IMR-90 (cell line): ENCODE results near the gene TSKS. TPM values are rescaled to one million over a fixed set of nuclear protein-coding genes. Genes with fewer than 3 reads are reported as not detected.

Experiments
- ATAC-seq: fragments of 200-7000 bp; cut with Tn5 transposase; 2 replicates; pipeline ENCODE4 v1.9.1; 2020; ENCODE audit warnings: low read depth, mild to moderate bottlenecking, moderate library complexity
- BruUV-seq: library from RNA; stranded (reverse); fragments of 400-500 nt; replicated peaks from 2 replicates; lab custom pipeline; 2021; lab: Mats Ljungman, UMichigan
- CTCF ChIA-PET: fragments of 300-600 bp; formaldehyde crosslinking; extraction: SDS; loops from one replicate; lab custom pipeline; 2021; ENCODE audit warnings: antibody characterized with exemption; lab: Yijun Ruan, JAX
- POLR2A ChIA-PET: fragments of 300-600 bp; sonication (Branson Sonifier 250); formaldehyde crosslinking; loops from one replicate; lab custom pipeline; 2022; ENCODE audit warnings: antibody characterized with exemption; ENCODE audit not compliant: unreplicated experiment; lab: Charles Lee
- DNase-seq: peaks from one replicate; pipeline ENCODE4 v3.0.0; 2013
- H2AFZ ChIP-seq: replicated peaks from 2 replicates; pipeline ENCODE3; 2013; ENCODE audit warnings: low read length, mild to moderate bottlenecking; ENCODE audit not compliant: poor library complexity
- H2AK5ac ChIP-seq: 2 replicates; pipeline ENCODE4 v1.6.1; 2013; ENCODE audit warnings: low read depth, low read length, inconsistent platforms
- H2AK9ac ChIP-seq: replicated peaks from 2 replicates; pipeline ENCODE3; 2013; ENCODE audit warnings: mild to moderate bottlenecking, low read depth, low read length, moderate library complexity; ENCODE audit not compliant: poor library complexity
- H2BK120ac ChIP-seq: 2 replicates; pipeline ENCODE4 v1.6.1; 2013; ENCODE audit warnings: low read depth, low read length, inconsistent platforms
- H2BK15ac ChIP-seq: 3 replicates; pipeline ENCODE4 v1.6.1; 2013; ENCODE audit warnings: low read depth, low read length, inconsistent platforms
- H2BK20ac ChIP-seq: 2 replicates; pipeline ENCODE4 v1.6.1; 2013; ENCODE audit warnings: low read depth, mild to moderate bottlenecking, inconsistent platforms, low read length, moderate library complexity
- H2BK5ac ChIP-seq: 2 replicates; pipeline ENCODE4 v1.6.1; 2013; ENCODE audit warnings: mild to moderate bottlenecking, low read depth, low read length, inconsistent platforms; ENCODE audit not compliant: poor library complexity, severe bottlenecking
- H3K14ac ChIP-seq: replicated peaks from 2 replicates; pipeline ENCODE4 v1.6.1; 2013; ENCODE audit warnings: low read depth, low read length, inconsistent platforms
- H3K18ac ChIP-seq: 2 replicates; pipeline ENCODE4 v1.6.1; 2013; ENCODE audit warnings: low read depth, low read length, control low read depth
- H3K23ac ChIP-seq: 2 replicates; pipeline ENCODE4 v1.6.1; 2013; ENCODE audit warnings: low read depth, low read length, inconsistent platforms
- H3K27ac ChIP-seq: 2 replicates; pipeline ENCODE4 v1.5.1; 2013; ENCODE audit warnings: mild to moderate bottlenecking, control low read depth, low read length; ENCODE audit not compliant: insufficient read depth
- H3K27me3 ChIP-seq: 2 replicates; pipeline ENCODE4 v1.6.1; 2013; ENCODE audit warnings: low read length; ENCODE audit not compliant: control insufficient read depth, insufficient read depth
- H3K36me3 ChIP-seq: 2 replicates; pipeline ENCODE4 v1.6.1; 2013; ENCODE audit warnings: low read length, mixed read lengths; ENCODE audit not compliant: control insufficient read depth, insufficient read depth
- H3K4ac ChIP-seq: 2 replicates; pipeline ENCODE4 v1.6.1; 2013; ENCODE audit warnings: low read depth, low read length, inconsistent platforms
- H3K4me1 ChIP-seq: 2 replicates; pipeline ENCODE4 v1.6.1; 2013; ENCODE audit warnings: low read length, mixed read lengths; ENCODE audit not compliant: control insufficient read depth, insufficient read depth
- H3K4me2 ChIP-seq: 2 replicates; pipeline ENCODE4 v1.6.1; 2013; ENCODE audit warnings: low read depth, mild to moderate bottlenecking, control low read depth, low read length, moderate library complexity
- H3K4me3 ChIP-seq: 2 replicates; pipeline ENCODE4 v1.5.1; 2013; ENCODE audit warnings: low read depth, mild to moderate bottlenecking, control low read depth, low read length, moderate library complexity; ENCODE audit not compliant: insufficient read depth
- H3K56ac ChIP-seq: 2 replicates; pipeline ENCODE4 v1.6.1; 2013; ENCODE audit warnings: low read length, inconsistent platforms; ENCODE audit not compliant: insufficient read depth; ENCODE audit errors: extremely low read depth
- H3K79me1 ChIP-seq, 2 experiments: 2 replicates each; pipeline ENCODE4 v1.6.1; 2013; ENCODE audit warnings: low read length in 2 of 2, inconsistent platforms in 1 of 2, low read depth in 1 of 2
- H3K9ac ChIP-seq: 2 replicates; pipeline ENCODE4 v1.6.1; 2013; ENCODE audit warnings: low read depth, low read length, control low read depth
- H3K9me1 ChIP-seq: 2 replicates; pipeline ENCODE4 v1.6.1; 2013; ENCODE audit warnings: low read length, inconsistent platforms; ENCODE audit not compliant: insufficient read depth
- H3K9me3 ChIP-seq: 2 replicates; pipeline ENCODE4 v1.6.1; 2013; ENCODE audit warnings: low read length; ENCODE audit not compliant: control insufficient read depth, insufficient read depth
- H4K20me1 ChIP-seq: 2 replicates; pipeline ENCODE4 v1.6.1; 2013; ENCODE audit warnings: low read length, inconsistent platforms; ENCODE audit not compliant: insufficient read depth
- H4K5ac ChIP-seq: 2 replicates; pipeline ENCODE4 v1.6.1; 2013; ENCODE audit warnings: mild to moderate bottlenecking, low read depth, low read length, control low read depth
- H4K8ac ChIP-seq, 2 experiments: 2 replicates each; pipeline ENCODE4 v1.6.1; 2013; ENCODE audit warnings: low read depth in 2 of 2, low read length in 2 of 2, control low read depth in 1 of 2, inconsistent platforms in 1 of 2
- H4K91ac ChIP-seq: 2 replicates; pipeline ENCODE4 v1.6.1; 2013; ENCODE audit warnings: low read depth, low read length, inconsistent platforms; ENCODE audit not compliant: insufficient read depth
- BHLHE40 ChIP-seq: fragments of 150-350 bp; IDR thresholded peaks from 2 replicates; pipeline ENCODE4 v1.6.1; 2016; ENCODE audit warnings: mild to moderate bottlenecking, low read depth, low read length
- CEBPB ChIP-seq: IDR thresholded peaks from 2 replicates; pipeline ENCODE4 v1.6.1; 2012; ENCODE audit warnings: low read depth, low read length, improper control_type of control experiment
- FOS ChIP-seq: fragments of 150-350 bp; IDR thresholded peaks from 2 replicates; pipeline ENCODE4 v1.6.1; 2016; ENCODE audit warnings: low read depth, low read length
- MAZ ChIP-seq: IDR thresholded peaks from 2 replicates; pipeline ENCODE4 v1.6.1; 2012; ENCODE audit warnings: low read depth, mild to moderate bottlenecking, low read length, improper control_type of control experiment, moderate library complexity, borderline replicate concordance
- MXI1 ChIP-seq: IDR thresholded peaks from 2 replicates; pipeline ENCODE4 v1.6.1; 2012; ENCODE audit warnings: low read depth, mild to moderate bottlenecking, low read length, moderate library complexity, borderline replicate concordance
- NFE2L2 ChIP-seq: fragments of 150-350 bp; IDR thresholded peaks from 2 replicates; pipeline ENCODE4 v1.6.1; 2016; ENCODE audit warnings: low read depth, mild to moderate bottlenecking, low read length
- POLR2A ChIP-seq: IDR thresholded peaks from 2 replicates; pipeline ENCODE4 v1.6.1; 2012; ENCODE audit warnings: mild to moderate bottlenecking, low read depth, low read length
- RAD21 ChIP-seq: IDR thresholded peaks from 2 replicates; pipeline ENCODE4 v1.6.1; 2012; ENCODE audit warnings: low read length, improper control_type of control experiment
- RCOR1 ChIP-seq: IDR thresholded peaks from 2 replicates; pipeline ENCODE4 v1.6.1; 2012; ENCODE audit warnings: mild to moderate bottlenecking, low read length, improper control_type of control experiment; ENCODE audit not compliant: insufficient replicate concordance
- RFX5 ChIP-seq: IDR thresholded peaks from 2 replicates; pipeline ENCODE4 v1.8.0; 2012; ENCODE audit warnings: low read depth, mild to moderate bottlenecking, low read length, moderate library complexity
- SMC3 ChIP-seq: fragments of 150-350 bp; IDR thresholded peaks from 2 replicates; pipeline ENCODE4 v1.6.1; 2016; ENCODE audit warnings: low read depth, mild to moderate bottlenecking, antibody characterized with exemption, low read length, moderate library complexity
- USF2 ChIP-seq: fragments of 150-350 bp; IDR thresholded peaks from 2 replicates; pipeline ENCODE4 v1.6.1; 2017; ENCODE audit warnings: mild to moderate bottlenecking, antibody characterized with exemption, low read length, low read depth
- WGBS, 2 experiments: methylation state at CpG; one replicate each; pipeline versions ENCODE4 v1.1.5 to v1.1.7; 2013; ENCODE audit warnings: missing lambda C conversion rate in 2 of 2; ENCODE audit not compliant: insufficient read length in 1 of 2; ENCODE audit errors: extremely low coverage in 2 of 2; 5-methylcytosine and 5-hydroxymethylcytosine counted together
- dilution Hi-C: fragments of 300-500 bp; cut with HindIII; formaldehyde crosslinking; loops from one replicate; pipeline ENCODE4 v1.14.3; 2018; ENCODE audit warnings: low sequenced_read_pairs; ENCODE audit not compliant: unreplicated experiment
- in situ Hi-C: fragments of 300-500 bp; cut with MboI; formaldehyde crosslinking; loops from 3 replicates; pipeline ENCODE4 v1.14.3; 2019; ENCODE audit warnings: low sequenced_read_pairs, inconsistent platforms, mixed read lengths
- intact Hi-C: fragments of 100-400 bp; cut with micrococcal nuclease; formaldehyde crosslinking; loops from 2 replicates; pipeline ENCODE4 v1.10.0; 2022
- polyA plus RNA-seq, 3 experiments: library from polyadenylated mRNA; depleted of rRNA; stranded (reverse); fragments of >200 nt; gene quantifications; 2 replicates each; pipeline ENCODE4 v1.2.3, GENCODE V29; 2012; ENCODE audit warnings: low replicate concordance in 1 of 3
- total RNA-seq: library from RNA; depleted of rRNA; stranded (reverse); fragments of >200 nt; gene quantifications from 2 replicates; pipeline ENCODE4 v1.2.3, GENCODE V29; 2012

The TSKS gene
- total and polyA plus RNA-seq, 2 of the 4 experiments (the other 2 are of a cell fraction) = not detected

GRCh38 chr19:49799271-49799797 lies 36.2 kb upstream of the TSKS start:
- Histone ChIP-seq H3K23ac (no peak overlapping the region), H2BK5ac (no peak overlapping the region), H3K4me3 (no peak overlapping the region), H3K9ac (no peak overlapping the region), H3K14ac (no peak overlapping the region), H4K91ac (no peak overlapping the region), H2BK120ac (no peak overlapping the region), H3K56ac (no peak overlapping the region), H4K8ac (no peak overlapping the region), H3K79me1 (peaks cover 8 to 27% of the 10 kb centered on the region in 2 experiments; a peak in 3 of 4 replicates), H3K27me3 (no peaks in the 10 kb centered on the region), H3K36me3 (peaks cover 66% of the 10 kb centered on the region), H3K9me1 (0 out of 2 replicates have a peak, but pooled peaks cover 4% of the 10 kb centered on the region), H2AK9ac (no peak overlapping the region), H2BK20ac (no peak overlapping the region), H3K4me2 (no peak overlapping the region), H4K5ac (no peak overlapping the region), H3K27ac (no peak overlapping the region), H3K4ac (no peak overlapping the region), H3K18ac (no peak overlapping the region), H2AFZ (no peak overlapping the region), H3K9me3 (no peaks in the 10 kb centered on the region), H3K4me1 (no peaks in the 10 kb centered on the region; the same call in 1 of the 2 replicates), H2BK15ac (no peak overlapping the region), H2AK5ac (no peak overlapping the region), H4K20me1 (peaks cover 15% of the 10 kb centered on the region)
- TF ChIP-seq RCOR1 (no peak), USF2 (no peak), CEBPB (no peak), FOS (no peak), RFX5 (no peak), RAD21 (no peak), POLR2A (no peak), NFE2L2 (no peak), BHLHE40 (no peak), SMC3 (no peak), MXI1 (no peak), MAZ (no peak)
- CTCF ChIA-PET = no interaction called here
- DNase-seq (no peak), ATAC-seq (no peak)
- BruUV-seq = TSS peak; percentile 38
- 92% methylated on average over 26 of the region's 28 CpGs; no CpG with 5 or more reads in 1 of the 2 experiments for WGBS, 2 experiments
- in situ Hi-C loops = no loop called here
- intact Hi-C loops = no loop called here
- dilution Hi-C loops = no loop called here
- POLR2A ChIA-PET = no interaction called here
